Measurements from ENCODE around the gene C1QTNF8. TPM values are rescaled to one million over a fixed set of nuclear protein-coding genes. Genes with fewer than 3 reads are reported as not detected.

C1QTNF8 gene
- total and polyA plus RNA-seq, 2 donors (not counting 1 experiment from before 2014, with no cell fraction given) = not detected

DNA sequence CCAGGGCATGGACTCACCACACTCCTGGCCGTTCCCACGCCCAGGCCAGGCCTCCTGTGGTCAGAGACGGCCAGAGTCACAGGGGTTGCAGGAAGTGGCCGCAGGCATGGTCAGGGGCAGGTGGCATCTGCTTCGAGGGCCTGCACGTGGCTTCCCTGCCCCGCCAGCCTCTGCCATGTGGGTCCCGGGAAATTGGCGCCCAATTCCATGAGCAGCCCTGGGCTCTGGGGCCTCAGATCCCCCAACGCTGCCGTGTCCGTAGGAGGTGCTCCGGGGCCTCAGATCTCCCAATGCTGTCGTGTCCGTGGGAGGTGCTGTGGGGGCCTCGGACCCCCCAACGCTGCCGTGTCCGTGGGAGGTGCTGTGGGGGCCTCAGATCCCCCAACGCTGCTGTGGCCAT, 33.1 kb downstream of the C1QTNF8 start:
- H3K9me3 ChIP-seq (ENCODE audit: control extremely low read depth in 1 of 3, control insufficient read depth in 2 of 3, insufficient read depth in 1 of 3, low read length in 2 of 3) = peaks cover 0 to 40% (median 0%) of the 10 kb centered on the region in 3 donors
- WGBS (ENCODE audit: insufficient coverage) = 74% methylated on average over 20 of the region's 20 CpGs
- ChIA-PET CTCF (no interaction called here), POLR2A (no interaction called here)
- intact Hi-C loops (cut with micrococcal nuclease) = no loop called here
- peaks cover 0 to 19% (median 0%) of the 10 kb centered on the region in 4 experiments for H3K27me3 ChIP-seq (replicated peaks in 1 of 4; ENCODE audit: control extremely low read depth in 1 of 4, control insufficient read depth in 3 of 4, insufficient read depth in 4 of 4, low read length in 3 of 4)
- Mint-ChIP-seq H3K4me3 (no peak overlapping the region), H3K9me3 (ENCODE audit: insufficient read depth) (peaks cover 4% of the 10 kb centered on the region), H3K4me1 (no peaks in the 10 kb centered on the region), H3K27me3 (peaks cover 18% of the 10 kb centered on the region), H3K27ac (no peak overlapping the region)
- H3K79me2 ChIP-seq (ENCODE audit: control insufficient read depth, insufficient read depth, low read length) = no peaks in the 10 kb centered on the region
- no peak overlapping the region for H3K4me3 ChIP-seq (ENCODE audit: control extremely low read depth in 1 of 5, extremely low read depth in 1 of 5, insufficient read depth in 1 of 5, low read depth in 2 of 5, low read length in 4 of 5)
- H3K4me2 ChIP-seq (replicated peaks; ENCODE audit: low read depth, low read length, poor library complexity, severe bottlenecking) = no peak overlapping the region
- H3K9ac ChIP-seq (ENCODE audit: low read length) = no peak overlapping the region
- ATAC-seq (ENCODE audit: low read depth) (no peak), DNase-seq (no peak)
- H2AFZ ChIP-seq (ENCODE audit: insufficient read depth, low read depth, low read length, poor library complexity, severe bottlenecking) = no peak overlapping the region
- no peaks in the 10 kb centered on the region for H3K36me3 ChIP-seq (replicated peaks in 1 of 2; ENCODE audit: control extremely low read depth in 1 of 2, control insufficient read depth in 1 of 2, extremely low read depth in 1 of 2, insufficient read depth in 2 of 2, low read length in 1 of 2)
- no peak overlapping the region for H3K27ac ChIP-seq (ENCODE audit: low read length in 2 of 2)
- no peaks in the 10 kb centered on the region for H4K20me1 ChIP-seq (ENCODE audit: control insufficient read depth, insufficient read depth, low read length, poor library complexity, severe bottlenecking)
- no peak for TF ChIP-seq EZH2 (IDR thresholded peaks at IDR 0.05; ENCODE audit: borderline replicate concordance, insufficient read depth, low read depth, low read length, poor library complexity, severe bottlenecking)
- H3K4me1 ChIP-seq (ENCODE audit: control insufficient read depth in 2 of 2, insufficient read depth in 2 of 2, low read length in 2 of 2) = no peaks in the 10 kb centered on the region

- Mint-ChIP-seq H3K4me1 (no peaks in the 10 kb centered on the region), H3K9me3 (ENCODE audit: insufficient read depth) (peaks cover 4% of the 10 kb centered on the region), H3K4me3 (no peak overlapping the region), H3K27me3 (peaks cover 13% of the 10 kb centered on the region), H3K27ac (no peak overlapping the region)
- Histone ChIP-seq H3K27ac (ENCODE audit: low read length in 2 of 2) (no peak overlapping the region), H3K27me3 (replicated peaks in 1 of 4; ENCODE audit: control extremely low read depth in 1 of 4, control insufficient read depth in 3 of 4, insufficient read depth in 4 of 4, low read length in 3 of 4) (peaks cover 0 to 23% (median 0%) of the 10 kb centered on the region in 4 experiments), H3K4me1 (ENCODE audit: control insufficient read depth in 2 of 2, insufficient read depth in 2 of 2, low read length in 2 of 2) (no peaks in the 10 kb centered on the region), H3K79me2 (ENCODE audit: control insufficient read depth, insufficient read depth, low read length) (no peaks in the 10 kb centered on the region), H3K9me3 (ENCODE audit: control extremely low read depth in 1 of 3, control insufficient read depth in 2 of 3, insufficient read depth in 1 of 3, low read length in 2 of 3) (peaks cover 0 to 43% (median 0%) of the 10 kb centered on the region in 3 donors), H3K4me2 (replicated peaks; ENCODE audit: low read depth, low read length, poor library complexity, severe bottlenecking) (no peak overlapping the region), H3K36me3 (replicated peaks in 1 of 2; ENCODE audit: control extremely low read depth in 1 of 2, control insufficient read depth in 1 of 2, extremely low read depth in 1 of 2, insufficient read depth in 2 of 2, low read length in 1 of 2) (no peaks in the 10 kb centered on the region), H4K20me1 (ENCODE audit: control insufficient read depth, insufficient read depth, low read length, poor library complexity, severe bottlenecking) (no peaks in the 10 kb centered on the region), H3K4me3 (ENCODE audit: control extremely low read depth in 1 of 5, extremely low read depth in 1 of 5, insufficient read depth in 1 of 5, low read depth in 2 of 5, low read length in 4 of 5) (no peak overlapping the region), H3K9ac (ENCODE audit: low read length) (no peak overlapping the region), H2AFZ (ENCODE audit: insufficient read depth, low read depth, low read length, poor library complexity, severe bottlenecking) (no peak overlapping the region)
- CTCF ChIA-PET = no interaction called here
- WGBS (ENCODE audit: insufficient coverage) = 88% methylated on average over 43 of the region's 43 CpGs
- ATAC-seq (ENCODE audit: low read depth) (no peak), DNase-seq (no peak)
- TF ChIP-seq CTCF (IDR thresholded peaks at IDR 0.05) = no peak
- TF ChIP-seq EZH2 (IDR thresholded peaks at IDR 0.05; ENCODE audit: borderline replicate concordance, insufficient read depth, low read depth, low read length, poor library complexity, severe bottlenecking) = no peak
- intact Hi-C loops (cut with micrococcal nuclease) = no loop called here
- POLR2A ChIA-PET = no interaction called here
Measured at GRCh38 chr16:1061769-1062505, 34.1 kb downstream of the C1QTNF8 start.

Data from B cell (primary cell).